Measurements from ENCODE around the gene BCL2L12.

BCL2L12 gene

DNA sequence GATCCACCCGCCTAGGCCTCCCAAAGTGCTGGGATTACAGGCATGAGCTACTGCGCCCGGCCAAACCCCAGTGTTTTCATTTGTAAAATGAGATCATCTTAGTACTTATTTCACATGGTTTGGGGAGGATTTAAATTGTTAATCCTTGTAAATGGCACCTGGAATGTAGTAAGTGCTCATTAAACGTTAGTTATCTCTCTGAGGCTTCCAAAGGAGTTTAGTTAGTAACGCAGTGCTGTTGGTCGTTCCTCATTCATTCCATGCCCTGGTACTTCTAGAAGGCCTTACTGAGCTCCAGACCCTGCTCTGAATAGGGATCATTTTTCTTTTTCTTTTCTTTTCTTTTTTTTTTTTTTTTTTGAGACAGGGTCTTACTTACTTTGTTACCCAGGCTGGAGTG is 30.4 kb downstream of the BCL2L12 start:
- TF ChIP-seq, protein P1, sequence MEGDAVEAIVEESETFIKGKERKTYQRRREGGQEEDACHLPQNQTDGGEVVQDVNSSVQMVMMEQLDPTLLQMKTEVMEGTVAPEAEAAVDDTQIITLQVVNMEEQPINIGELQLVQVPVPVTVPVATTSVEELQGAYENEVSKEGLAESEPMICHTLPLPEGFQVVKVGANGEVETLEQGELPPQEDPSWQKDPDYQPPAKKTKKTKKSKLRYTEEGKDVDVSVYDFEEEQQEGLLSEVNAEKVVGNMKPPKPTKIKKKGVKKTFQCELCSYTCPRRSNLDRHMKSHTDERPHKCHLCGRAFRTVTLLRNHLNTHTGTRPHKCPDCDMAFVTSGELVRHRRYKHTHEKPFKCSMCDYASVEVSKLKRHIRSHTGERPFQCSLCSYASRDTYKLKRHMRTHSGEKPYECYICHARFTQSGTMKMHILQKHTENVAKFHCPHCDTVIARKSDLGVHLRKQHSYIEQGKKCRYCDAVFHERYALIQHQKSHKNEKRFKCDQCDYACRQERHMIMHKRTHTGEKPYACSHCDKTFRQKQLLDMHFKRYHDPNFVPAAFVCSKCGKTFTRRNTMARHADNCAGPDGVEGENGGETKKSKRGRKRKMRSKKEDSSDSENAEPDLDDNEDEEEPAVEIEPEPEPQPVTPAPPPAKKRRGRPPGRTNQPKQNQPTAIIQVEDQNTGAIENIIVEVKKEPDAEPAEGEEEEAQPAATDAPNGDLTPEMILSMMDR (IDR thresholded peaks at IDR 0.05; ENCODE audit: low read depth, low read length, missing control alignments): no peak
- H3K4me3 ChIP-seq (ENCODE audit: low read depth, low read length): no peak overlapping the region
- DNase-seq (ENCODE audit: low read depth): no peak
- in situ Hi-C loops (cut with HindIII; ENCODE audit: low sequenced_read_pairs): no loop called here

DNA sequence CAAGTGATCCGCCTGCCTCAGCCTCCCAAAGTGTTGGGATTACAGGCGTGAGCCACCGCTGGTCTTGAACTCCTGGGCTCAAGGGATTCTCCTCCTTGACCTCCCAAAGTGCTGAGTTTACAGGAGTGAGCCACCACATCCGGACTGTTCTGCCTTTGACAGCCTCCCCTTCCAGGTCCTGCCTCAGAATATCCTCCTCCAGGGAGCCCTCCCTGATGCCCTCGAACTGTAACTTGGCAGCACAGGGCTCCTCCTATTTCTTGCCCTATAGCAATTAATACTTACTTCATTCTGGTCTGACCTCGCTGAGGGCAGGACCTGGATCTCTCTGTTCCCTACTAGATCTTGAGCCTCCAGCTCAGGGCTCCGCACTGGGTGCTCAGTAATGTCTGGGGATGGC is 31.1 kb downstream of the BCL2L12 start:
- in situ Hi-C loops (cut with HindIII; ENCODE audit: low sequenced_read_pairs): no loop called here
- TF ChIP-seq, protein P1 (IDR thresholded peaks at IDR 0.05; ENCODE audit: low read depth, low read length, missing control alignments): no peak
- DNase-seq (ENCODE audit: low read depth): no peak
- no peak overlapping the region for H3K4me3 ChIP-seq (ENCODE audit: low read depth, low read length)

GRCh38 chr19:49699364-49699763 is 33.6 kb downstream of the BCL2L12 start:
- in situ Hi-C loops (cut with HindIII; ENCODE audit: low sequenced_read_pairs): no loop called here
- no peak overlapping the region for H3K4me3 ChIP-seq (ENCODE audit: low read depth, low read length)
- TF ChIP-seq, protein P1 (IDR thresholded peaks at IDR 0.05; ENCODE audit: low read depth, low read length, missing control alignments): no peak
- no peak for DNase-seq (ENCODE audit: low read depth)

- TF ChIP-seq, protein P1 (IDR thresholded peaks at IDR 0.05; ENCODE audit: low read depth, low read length, missing control alignments): no peak
- H3K4me3 ChIP-seq (ENCODE audit: low read depth, low read length): no peak overlapping the region
- in situ Hi-C loops (cut with HindIII; ENCODE audit: low sequenced_read_pairs): no loop called here
- DNase-seq (ENCODE audit: low read depth): no peak
Observed at GRCh38 chr19:49700563-49700962, 34.8 kb downstream of the BCL2L12 start.

DNA sequence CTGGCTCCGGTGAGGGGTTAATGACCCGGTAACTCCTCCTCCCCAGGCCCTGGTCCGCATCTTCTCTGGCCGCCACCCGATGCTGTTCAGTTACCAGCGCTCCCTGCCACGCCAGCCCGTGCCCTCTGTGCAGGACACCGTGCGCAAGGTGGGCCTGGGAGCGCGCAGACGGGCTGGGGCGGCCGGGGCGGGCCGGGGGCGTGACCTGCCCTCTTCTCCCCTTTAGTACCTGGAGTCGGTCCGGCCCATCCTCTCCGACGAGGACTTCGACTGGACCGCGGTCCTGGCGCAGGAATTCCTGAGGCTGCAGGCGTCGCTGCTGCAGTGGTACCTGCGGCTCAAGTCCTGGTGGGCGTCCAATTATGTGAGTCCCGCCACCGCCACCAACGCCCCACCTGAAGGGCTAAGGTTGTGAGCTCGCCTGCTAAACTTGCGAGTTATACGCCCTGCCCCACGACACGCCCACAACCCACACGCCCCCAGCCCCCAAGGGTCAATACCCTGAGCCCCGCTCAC is 35.6 kb downstream of the BCL2L12 start:
- no peak for DNase-seq (ENCODE audit: low read depth)
- in situ Hi-C loops (cut with HindIII; ENCODE audit: low sequenced_read_pairs): no loop called here
- H3K4me3 ChIP-seq (ENCODE audit: low read depth, low read length): no peak overlapping the region
- TF ChIP-seq, protein P1 (IDR thresholded peaks at IDR 0.05; ENCODE audit: low read depth, low read length, missing control alignments): no peak

GRCh38 chr19:49704888-49705642 is 39.3 kb downstream of the BCL2L12 start:
- no peak for DNase-seq (ENCODE audit: low read depth)
- in situ Hi-C loops (cut with HindIII; ENCODE audit: low sequenced_read_pairs): no loop called here
- no peak overlapping the region for H3K4me3 ChIP-seq (ENCODE audit: low read depth, low read length)
- TF ChIP-seq, protein P1 (IDR thresholded peaks at IDR 0.05; ENCODE audit: low read depth, low read length, missing control alignments): no peak

Measured in astrocyte of the cerebellum (primary cell).